H4 (cell line): ENCODE results near the gene RTCA. TPM values are rescaled to one million over a fixed set of nuclear protein-coding genes. Genes with fewer than 3 reads are reported as not detected.

Experiments used
- total RNA-seq: library from RNA; depleted of rRNA; stranded (reverse); fragments of >200 nt; shearing (Covaris generic); gene quantifications from 2 replicates; pipeline ENCODE4 v1.2.3, GENCODE V29; 2014; rRNA removed

Gene RTCA
- total RNA-seq, 1 experiment from 2014 or later = 31.3 TPM

Other genes starting within 250 kb of the RTCA start
- gene SASS6, start 133.3 kb upstream of the RTCA start, total RNA-seq = 8.1 and 9.4 TPM in 2 replicates
- gene TRMT13, start 133.1 kb upstream of the RTCA start, total RNA-seq = 4.0 and 7.6 TPM in 2 replicates
- gene LRRC39, start 88.0 kb upstream of the RTCA start, total RNA-seq = 0.06 TPM in 1 of 2 replicates, not detected in the other
- 4.7 and 7.8 TPM in 2 replicates for gene DBT, start 16.4 kb upstream of the RTCA start, total RNA-seq
- 2.3 and 8.3 TPM in 2 replicates for gene CDC14A, start 86.3 kb downstream of the RTCA start, total RNA-seq